Stimulated activated naive B cell treated with anti-CD40 and anti-IgM and Interleukin-4, amounts not matched to agents 10 μg/mL and 1 μg/mL and 100 μg/mL, for 72 hours (primary cell): ENCODE results near the gene ALDH1L1.

Source experiments
- ATAC-seq, 2 donors: fragments of 150-1000 bp; cut with Tn5 transposase; replicated peaks; 2 replicates each; pipeline ENCODE4 v1.10.0; 2021; ENCODE audit warnings: moderate library complexity in 1 of 2
- DNase-seq: peaks from one replicate; pipeline ENCODE4 v3.0.0; 2021
- H3K27ac Mint-ChIP-seq: one replicate; pipeline ENCODE4 v1.8.0; 2022; ENCODE audit warnings: mild to moderate bottlenecking, mixed read lengths
- H3K27me3 Mint-ChIP-seq, 2 donors: one replicate each; pipeline ENCODE4 v1.8.0; 2022; ENCODE audit warnings: mixed read lengths in 2 of 2
- H3K36me3 Mint-ChIP-seq, 2 donors: one replicate each; pipeline ENCODE4 v1.8.0; 2022; ENCODE audit warnings: mixed read lengths in 2 of 2, mild to moderate bottlenecking in 1 of 2
- H3K4me1 Mint-ChIP-seq, 2 donors: one replicate each; pipeline ENCODE4 v1.8.0; 2022; ENCODE audit warnings: mixed read lengths in 2 of 2, mild to moderate bottlenecking in 1 of 2
- H3K4me3 Mint-ChIP-seq, 2 donors: one replicate each; pipeline ENCODE4 v1.8.0; 2022; ENCODE audit warnings: mild to moderate bottlenecking in 2 of 2, mixed read lengths in 2 of 2, moderate library complexity in 1 of 2
- H3K9me3 Mint-ChIP-seq, 2 donors: one replicate each; pipeline ENCODE4 v1.8.0; 2022; ENCODE audit warnings: mixed read lengths in 2 of 2, mild to moderate bottlenecking in 1 of 2

The ALDH1L1 gene

GRCh38 chr3:126179825-126180476 lies 435 bp downstream of the ALDH1L1 start:
- H3K27me3 Mint-ChIP-seq: peaks cover 42 to 50% of the 10 kb centered on the region in 2 donors
- no peak for DNase-seq

GRCh38 chr3:126170073-126170777 lies 10.2 kb downstream of the ALDH1L1 start:
- no peak overlapping the region for H3K27ac Mint-ChIP-seq
- no peak for ATAC-seq
- no peaks in the 10 kb centered on the region for H3K36me3 Mint-ChIP-seq
- H3K27me3 Mint-ChIP-seq: peaks cover 25 to 38% of the 10 kb centered on the region in 2 donors
- no peaks in the 10 kb centered on the region for H3K9me3 Mint-ChIP-seq
- H3K4me3 Mint-ChIP-seq: no peak overlapping the region
- DNase-seq: no peak
- no peaks in the 10 kb centered on the region for H3K4me1 Mint-ChIP-seq

More at GRCh38 chr3:126179825-126180476, 435 bp downstream of the ALDH1L1 start:
- Mint-ChIP-seq H3K4me1 (peaks cover 8 to 11% of the 10 kb centered on the region in 2 donors), H3K9me3 (no peaks in the 10 kb centered on the region), H3K4me3 (no peak overlapping the region), H3K36me3 (no peaks in the 10 kb centered on the region), H3K27ac (no peak overlapping the region)
- ATAC-seq: no peak

GRCh38 chr3:126167566-126167965 lies 12.8 kb downstream of the ALDH1L1 start:
- no peaks in the 10 kb centered on the region for H3K9me3 Mint-ChIP-seq
- no peaks in the 10 kb centered on the region for H3K4me1 Mint-ChIP-seq
- no peak overlapping the region for H3K27ac Mint-ChIP-seq
- no peaks in the 10 kb centered on the region for H3K36me3 Mint-ChIP-seq
- peaks cover 27 to 56% of the 10 kb centered on the region in 2 donors for H3K27me3 Mint-ChIP-seq
- no peak for DNase-seq
- no peak for ATAC-seq
- no peak overlapping the region for H3K4me3 Mint-ChIP-seq

GRCh38 chr3:126166009-126166408 lies 14.4 kb downstream of the ALDH1L1 start:
- no peak overlapping the region for H3K4me3 Mint-ChIP-seq
- ATAC-seq: no peak
- no peak for DNase-seq
- no peaks in the 10 kb centered on the region for H3K4me1 Mint-ChIP-seq
- H3K27ac Mint-ChIP-seq: no peak overlapping the region
- peaks cover 18 to 46% of the 10 kb centered on the region in 2 donors for H3K27me3 Mint-ChIP-seq
- no peaks in the 10 kb centered on the region for H3K36me3 Mint-ChIP-seq
- no peaks in the 10 kb centered on the region for H3K9me3 Mint-ChIP-seq

GRCh38 chr3:126161309-126161708 lies 19.1 kb downstream of the ALDH1L1 start:
- Mint-ChIP-seq H3K27me3 (peaks cover 19 to 54% of the 10 kb centered on the region in 2 donors), H3K4me1 (no peaks in the 10 kb centered on the region), H3K4me3 (no peak overlapping the region), H3K36me3 (no peaks in the 10 kb centered on the region), H3K9me3 (no peaks in the 10 kb centered on the region), H3K27ac (no peak overlapping the region)
- DNase-seq (no peak), ATAC-seq (no peak)

- no peak overlapping the region for H3K27ac Mint-ChIP-seq
- H3K4me1 Mint-ChIP-seq: no peaks in the 10 kb centered on the region
- peaks cover 12 to 47% of the 10 kb centered on the region in 2 donors for H3K27me3 Mint-ChIP-seq
- H3K36me3 Mint-ChIP-seq: no peaks in the 10 kb centered on the region
- ATAC-seq (no peak), DNase-seq (no peak)
- H3K4me3 Mint-ChIP-seq: no peak overlapping the region
- no peaks in the 10 kb centered on the region for H3K9me3 Mint-ChIP-seq
Measured at GRCh38 chr3:126160243-126161210, 19.9 kb downstream of the ALDH1L1 start.

- DNase-seq: no peak
- Mint-ChIP-seq H3K4me1 (no peaks in the 10 kb centered on the region), H3K9me3 (no peaks in the 10 kb centered on the region), H3K36me3 (no peaks in the 10 kb centered on the region), H3K27ac (no peak overlapping the region), H3K4me3 (no peak overlapping the region), H3K27me3 (peaks cover 8 to 36% of the 10 kb centered on the region in 2 donors)
- ATAC-seq: no peak
Measured at GRCh38 chr3:126159476-126159875, 20.9 kb downstream of the ALDH1L1 start.

GRCh38 chr3:126158912-126159454 lies 21.4 kb downstream of the ALDH1L1 start:
- no peak for ATAC-seq
- no peaks in the 10 kb centered on the region for H3K36me3 Mint-ChIP-seq
- H3K4me3 Mint-ChIP-seq: no peak overlapping the region
- H3K9me3 Mint-ChIP-seq: no peaks in the 10 kb centered on the region
- no peak overlapping the region for H3K27ac Mint-ChIP-seq
- no peaks in the 10 kb centered on the region for H3K4me1 Mint-ChIP-seq
- H3K27me3 Mint-ChIP-seq: peaks cover 8 to 31% of the 10 kb centered on the region in 2 donors
- no peak for DNase-seq

- Mint-ChIP-seq H3K9me3 (no peaks in the 10 kb centered on the region), H3K27ac (no peak overlapping the region), H3K4me1 (no peaks in the 10 kb centered on the region), H3K27me3 (peaks cover 8 to 24% of the 10 kb centered on the region in 2 donors), H3K4me3 (no peak overlapping the region), H3K36me3 (no peaks in the 10 kb centered on the region)
- ATAC-seq (no peak), DNase-seq (no peak)
Measured at GRCh38 chr3:126158016-126158911, 22.1 kb downstream of the ALDH1L1 start.

GRCh38 chr3:126157083-126157768 lies 23.2 kb downstream of the ALDH1L1 start:
- no peak for DNase-seq
- Mint-ChIP-seq H3K4me3 (no peak overlapping the region), H3K4me1 (no peaks in the 10 kb centered on the region), H3K27ac (no peak overlapping the region), H3K36me3 (no peaks in the 10 kb centered on the region), H3K9me3 (no peaks in the 10 kb centered on the region), H3K27me3 (peaks cover 8 to 19% of the 10 kb centered on the region in 2 donors)
- ATAC-seq: no peak

- no peak overlapping the region for H3K4me3 Mint-ChIP-seq
- peaks cover 8 to 17% of the 10 kb centered on the region in 2 donors for H3K27me3 Mint-ChIP-seq
Measured at GRCh38 chr3:126156468-126156867, 23.9 kb downstream of the ALDH1L1 start.

GRCh38 chr3:126155819-126156218 lies 24.6 kb downstream of the ALDH1L1 start:
- no peaks in the 10 kb centered on the region for H3K9me3 Mint-ChIP-seq
- DNase-seq (no peak), ATAC-seq (no peak)
- no peak overlapping the region for H3K27ac Mint-ChIP-seq
- no peaks in the 10 kb centered on the region for H3K4me1 Mint-ChIP-seq
- H3K4me3 Mint-ChIP-seq: no peak overlapping the region
- H3K36me3 Mint-ChIP-seq: no peaks in the 10 kb centered on the region
- H3K27me3 Mint-ChIP-seq: peaks cover 7 to 17% of the 10 kb centered on the region in 2 donors

More at GRCh38 chr3:126156468-126156867, 23.9 kb downstream of the ALDH1L1 start:
- no peaks in the 10 kb centered on the region for H3K4me1 Mint-ChIP-seq
- H3K9me3 Mint-ChIP-seq: no peaks in the 10 kb centered on the region
- no peaks in the 10 kb centered on the region for H3K36me3 Mint-ChIP-seq
- DNase-seq: no peak
- no peak for ATAC-seq
- no peak overlapping the region for H3K27ac Mint-ChIP-seq

- H3K27ac Mint-ChIP-seq: no peak overlapping the region
- H3K36me3 Mint-ChIP-seq: no peaks in the 10 kb centered on the region
- no peak for ATAC-seq
- DNase-seq: no peak
- peaks cover 5 to 17% of the 10 kb centered on the region in 2 donors for H3K27me3 Mint-ChIP-seq
- H3K4me3 Mint-ChIP-seq: no peak overlapping the region
- no peaks in the 10 kb centered on the region for H3K4me1 Mint-ChIP-seq
- no peaks in the 10 kb centered on the region for H3K9me3 Mint-ChIP-seq
Measured at GRCh38 chr3:126155280-126155640, 25.1 kb downstream of the ALDH1L1 start.
